ENCODE measurements around the gene DIP2C.
"Not testable (repeated sequence)": the region's sequence is repeated elsewhere in the genome, so short reads cannot be mapped to it uniquely, and the experiment has no call there.

The DIP2C gene

DNA sequence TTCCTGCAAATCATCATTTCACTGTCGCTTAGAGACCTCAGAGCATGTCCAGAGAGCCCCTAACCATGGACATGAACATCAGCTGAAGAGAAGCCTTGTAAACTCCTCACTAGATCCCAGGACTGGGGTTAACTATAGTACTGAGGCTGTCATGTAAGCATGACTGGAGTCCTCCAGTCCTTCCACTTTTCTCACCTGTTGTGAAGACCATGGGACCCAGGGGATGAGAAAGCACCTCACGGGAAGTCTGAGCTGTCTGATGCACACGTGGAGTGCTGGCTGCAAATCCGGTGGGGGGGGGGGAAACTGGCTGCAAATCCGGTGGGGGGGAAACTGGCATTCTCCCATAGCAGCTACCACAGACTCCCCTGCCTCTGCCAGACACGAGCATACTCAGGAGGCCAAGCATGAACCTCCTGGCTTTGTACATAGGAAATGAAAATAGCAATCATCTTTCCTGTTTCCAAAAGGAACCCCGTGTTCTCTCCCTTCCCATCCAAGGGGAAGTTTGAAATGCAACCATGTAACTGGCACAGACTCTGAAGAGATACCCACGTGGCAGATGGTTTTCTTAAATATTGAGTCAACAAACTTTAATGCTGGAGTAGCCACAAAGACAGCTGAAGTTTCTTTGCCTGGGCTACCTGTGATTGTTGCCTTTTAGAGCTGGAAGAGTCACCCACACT, 292.8 kb downstream of the DIP2C start:
- no peak for DNase-seq

DNA sequence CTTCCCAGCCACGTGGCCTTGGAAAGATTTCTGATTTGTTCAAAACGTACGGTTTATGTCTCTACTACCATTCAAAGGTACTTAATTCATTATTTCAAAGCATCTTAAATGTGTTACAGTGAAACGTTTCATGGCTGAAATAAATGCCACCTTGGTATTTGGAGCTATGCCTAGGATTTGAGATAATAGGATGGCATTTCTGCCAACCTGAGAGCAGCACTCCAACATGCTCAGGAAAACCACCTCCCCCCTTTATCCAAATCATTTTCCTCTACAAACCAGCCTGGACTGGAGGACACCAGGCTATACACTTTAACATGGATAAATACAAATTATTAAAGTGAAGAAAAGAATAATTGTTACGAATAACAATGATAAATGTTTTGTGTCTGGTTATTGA, 293.4 kb downstream of the DIP2C start:
- DNase-seq: no peak

DNA sequence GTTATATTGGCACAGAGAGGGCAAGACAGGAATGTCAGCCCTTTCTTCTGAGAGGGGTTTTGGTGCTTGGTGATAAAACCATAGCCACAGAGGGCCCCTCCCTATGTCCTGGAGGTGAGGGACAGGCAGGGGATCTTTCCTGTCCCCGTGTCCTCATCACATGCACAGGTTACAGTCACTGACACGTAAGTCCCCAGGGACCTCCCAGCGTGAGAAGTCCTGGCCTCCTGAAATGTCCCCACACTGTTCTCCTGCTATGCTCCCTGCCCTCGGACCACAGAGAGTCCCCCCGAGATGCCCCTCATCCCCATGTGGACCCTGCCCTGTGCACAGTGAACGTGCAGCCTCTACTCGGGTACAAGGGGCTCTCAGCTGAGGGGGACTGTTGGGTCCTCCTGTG, 293.8 kb downstream of the DIP2C start:
- DNase-seq: no peak

DNA sequence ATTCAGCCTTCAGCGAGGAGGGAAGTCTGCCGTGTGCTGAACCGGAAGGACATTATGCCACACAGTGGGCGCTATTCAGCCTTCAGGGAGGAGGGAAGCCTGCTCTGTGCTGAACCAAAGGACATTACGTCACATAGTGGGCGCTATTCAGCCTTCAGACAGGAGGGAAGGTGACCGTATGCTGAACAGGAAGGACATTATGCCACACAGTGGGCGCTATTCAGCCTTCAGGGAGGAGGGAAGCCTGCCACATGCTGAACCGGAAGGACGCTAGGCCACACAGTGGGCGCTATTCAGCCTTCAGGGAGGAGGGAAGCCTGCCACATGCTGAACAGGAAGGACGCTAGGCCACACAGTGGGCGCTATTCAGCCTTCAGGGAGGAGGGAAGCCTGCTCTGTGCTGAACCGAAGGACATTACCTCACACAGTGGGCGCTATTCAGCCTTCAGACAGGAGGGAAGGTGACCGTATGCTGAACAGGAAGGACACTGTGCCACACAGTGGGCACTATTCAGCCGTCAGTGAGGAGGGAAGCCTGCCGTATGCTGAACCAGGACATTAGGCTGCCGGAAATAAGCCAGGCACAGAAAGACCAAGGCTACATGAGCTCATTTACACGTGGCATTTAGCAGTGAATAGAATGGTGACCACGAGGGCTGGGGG, 294.9 kb downstream of the DIP2C start:
- not testable (repeated sequence) for DNase-seq

DNA sequence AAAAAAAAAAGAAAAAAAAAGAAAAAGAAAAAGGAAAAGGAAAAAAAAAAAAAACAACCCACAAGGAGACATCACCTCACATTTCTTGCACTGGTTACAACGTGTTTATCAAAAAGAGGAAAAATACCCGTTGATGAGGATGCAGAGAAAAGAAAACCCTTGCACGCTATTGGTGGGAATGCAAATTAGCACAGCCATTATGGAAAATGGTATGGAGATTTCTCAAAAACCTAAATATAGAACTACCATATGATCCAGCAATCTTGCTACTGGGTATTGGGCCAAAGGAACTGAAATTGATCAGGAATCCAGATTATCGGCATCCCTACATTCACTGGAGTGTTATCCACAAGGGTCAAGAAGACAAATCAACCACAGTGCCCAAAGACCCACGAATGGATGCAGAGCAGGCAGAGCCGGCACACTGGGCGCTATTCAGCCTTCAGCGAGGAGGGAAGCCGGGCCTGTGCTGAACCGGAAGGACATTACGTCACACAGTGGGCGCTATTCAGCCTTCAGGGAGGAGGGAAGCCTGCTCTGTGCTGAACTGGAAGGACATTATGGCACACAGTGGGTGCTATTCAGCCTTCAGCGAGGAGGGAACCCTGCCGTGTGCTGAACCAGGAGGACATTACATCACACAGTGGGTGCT, 295.6 kb downstream of the DIP2C start:
- no peak for DNase-seq

DNA sequence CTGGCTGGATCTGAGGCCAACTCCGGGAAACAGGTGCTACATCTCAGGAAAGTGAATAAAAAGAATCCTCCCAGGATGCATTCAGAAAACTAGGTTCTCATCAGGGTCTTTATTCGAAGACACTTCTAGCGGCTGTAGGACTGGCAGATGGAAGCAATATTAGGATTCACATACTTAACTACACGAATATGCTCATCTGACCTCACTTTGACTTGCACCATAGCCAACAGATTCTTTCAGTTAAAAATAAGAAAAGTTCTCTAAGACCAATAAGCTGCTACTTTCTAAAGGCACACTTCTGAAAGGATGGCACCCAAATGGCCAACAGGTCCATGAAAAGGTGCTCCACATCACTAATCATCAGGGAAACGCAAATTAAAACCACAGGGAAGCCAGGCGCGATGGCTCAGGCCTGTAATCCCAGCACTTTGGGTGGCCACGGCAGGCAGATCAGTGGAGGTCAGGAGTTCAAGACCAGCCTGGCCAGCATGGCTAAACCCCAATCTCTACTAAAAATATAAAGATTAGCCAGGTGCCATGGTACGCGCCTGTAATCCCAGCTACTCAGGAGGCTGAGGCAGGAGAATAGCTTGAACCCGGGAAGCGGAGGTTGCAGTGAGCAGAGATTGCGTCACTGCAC, 296.2 kb downstream of the DIP2C start:
- no peak for DNase-seq

DNA sequence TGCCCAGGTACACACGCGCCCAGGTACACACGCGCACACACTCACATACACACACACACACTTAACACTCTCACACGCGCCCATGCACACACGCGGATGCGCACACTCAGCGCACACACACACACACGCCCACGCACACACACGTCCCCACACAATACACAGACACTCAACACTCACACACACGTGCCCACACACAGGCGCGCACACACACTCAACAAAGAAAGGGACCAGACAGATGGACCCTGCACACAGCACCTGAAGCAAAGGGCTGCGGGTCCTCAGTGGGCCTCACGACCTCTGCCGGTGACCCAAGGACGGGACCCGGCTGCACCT, 296.8 kb downstream of the DIP2C start:
- no peak for DNase-seq

DNA sequence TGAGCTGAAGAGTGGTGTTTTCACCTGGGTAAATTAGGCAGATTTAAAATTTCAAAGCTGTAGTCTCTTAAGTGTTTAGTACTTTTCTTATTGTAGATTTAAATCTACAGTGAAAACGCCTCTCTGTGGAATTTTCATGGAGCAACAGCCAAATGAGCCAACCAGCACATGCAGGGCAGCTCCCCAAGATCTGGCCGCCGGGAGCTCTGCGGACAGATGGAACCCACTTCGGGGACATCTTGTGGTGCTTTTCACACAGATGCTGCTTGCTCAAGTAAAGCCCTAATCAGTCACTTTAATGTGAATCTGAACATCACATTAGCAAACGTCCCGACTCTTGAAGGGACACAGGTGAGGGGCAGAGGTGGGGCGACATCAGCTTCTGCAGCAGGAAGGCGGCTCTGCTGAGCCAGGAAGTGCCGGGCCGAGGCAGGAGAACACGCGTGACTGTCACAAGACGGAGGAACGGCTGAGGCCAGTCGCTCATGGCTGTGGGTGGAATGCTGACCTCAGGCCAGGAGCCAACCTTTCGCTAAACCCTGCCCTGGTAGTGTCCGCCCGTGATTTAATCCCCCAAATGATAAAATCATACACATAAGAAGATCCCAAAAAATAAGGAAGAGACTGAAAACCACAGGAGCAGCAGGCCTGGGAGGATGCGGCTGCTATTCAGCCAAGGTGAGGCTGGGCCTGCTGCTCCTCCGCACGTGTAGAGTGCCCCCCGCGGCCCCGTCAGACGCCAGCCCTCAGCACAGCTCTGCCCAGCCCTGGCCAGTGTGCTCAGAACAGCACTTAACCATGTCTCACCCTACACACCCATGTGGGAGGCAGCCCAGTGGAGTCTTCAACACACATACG, 297.4 kb downstream of the DIP2C start:
- DNase-seq: no peak

DNA sequence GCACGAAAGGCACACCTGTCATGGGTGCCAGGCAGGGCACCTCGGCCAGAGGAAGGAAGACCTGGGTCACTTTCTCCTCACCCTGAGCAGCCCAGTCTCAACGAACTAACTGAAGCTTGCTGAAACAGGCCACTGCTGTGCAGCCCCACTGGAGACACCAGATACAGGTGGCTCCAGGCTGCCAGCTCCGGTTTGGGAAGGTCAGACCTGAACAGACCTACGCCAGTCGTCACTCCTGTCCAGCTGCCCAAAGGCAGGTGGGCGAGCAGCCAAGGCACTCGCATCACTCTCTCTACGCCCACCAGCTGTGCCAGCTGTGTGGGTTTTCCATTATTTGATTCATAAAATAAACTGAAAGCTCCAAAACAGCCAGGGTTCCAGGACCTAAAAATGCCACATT, 298.2 kb downstream of the DIP2C start:
- no peak for DNase-seq

DNA sequence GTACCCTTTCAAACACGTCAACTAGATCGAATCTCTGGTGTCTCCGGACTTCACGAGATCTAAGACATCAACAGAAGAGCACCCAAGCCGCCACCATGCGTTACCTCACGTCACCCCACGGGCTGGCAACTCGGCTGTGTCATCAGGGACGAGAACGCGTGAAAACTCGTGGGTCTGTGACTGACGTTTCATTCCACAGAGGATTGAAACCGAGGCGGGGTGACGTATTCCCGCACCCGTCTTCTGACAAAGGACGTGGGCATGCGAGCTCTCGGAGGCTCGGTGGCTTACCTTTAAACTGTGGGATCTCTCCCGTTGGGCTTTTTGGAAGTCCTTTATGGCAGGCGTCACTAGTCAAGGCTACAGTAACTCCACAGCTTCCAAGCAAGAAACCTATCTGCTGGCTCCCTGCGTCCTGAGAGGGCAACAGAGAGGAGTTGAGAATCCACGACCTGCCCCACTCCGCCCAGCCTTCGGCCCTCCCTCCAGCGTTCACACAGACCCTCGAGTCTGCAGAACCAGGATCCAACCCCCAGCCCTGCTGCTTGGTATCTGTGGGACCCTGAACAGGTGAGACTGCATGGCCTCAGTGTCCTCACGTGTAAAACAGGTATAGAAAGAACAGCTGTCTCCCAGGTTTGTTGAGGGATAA, 298.9 kb downstream of the DIP2C start:
- no peak for DNase-seq

DNA sequence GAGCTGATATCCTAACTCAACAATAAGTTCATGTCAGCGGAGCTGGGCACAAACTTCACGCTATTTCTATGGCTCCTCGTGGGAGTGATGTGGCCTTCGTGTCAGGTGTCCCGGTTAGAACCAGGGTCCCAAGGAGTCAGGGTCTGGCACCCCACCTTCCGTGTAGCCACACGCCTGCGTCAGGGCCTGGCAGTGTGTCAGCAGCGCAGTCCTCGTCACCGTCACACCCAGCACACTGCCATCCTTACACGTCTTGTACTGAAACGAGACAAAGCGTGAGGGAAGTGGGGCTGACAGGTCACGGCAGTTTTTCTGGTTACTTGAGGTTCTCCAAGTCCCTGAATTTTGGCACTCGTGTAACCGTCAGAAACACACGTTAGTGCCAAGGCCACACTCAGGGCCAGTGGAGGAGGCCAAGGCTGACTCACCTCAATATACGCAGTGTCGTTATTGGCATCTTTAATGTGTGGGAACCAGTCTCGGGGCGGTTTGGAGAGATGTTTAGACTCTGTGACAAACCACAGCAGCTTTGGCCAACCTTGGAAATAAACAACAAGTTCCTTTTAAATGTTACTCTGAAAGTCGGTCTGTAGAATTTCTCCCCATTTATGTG, 299.5 kb downstream of the DIP2C start:
- no peak for DNase-seq

DNA sequence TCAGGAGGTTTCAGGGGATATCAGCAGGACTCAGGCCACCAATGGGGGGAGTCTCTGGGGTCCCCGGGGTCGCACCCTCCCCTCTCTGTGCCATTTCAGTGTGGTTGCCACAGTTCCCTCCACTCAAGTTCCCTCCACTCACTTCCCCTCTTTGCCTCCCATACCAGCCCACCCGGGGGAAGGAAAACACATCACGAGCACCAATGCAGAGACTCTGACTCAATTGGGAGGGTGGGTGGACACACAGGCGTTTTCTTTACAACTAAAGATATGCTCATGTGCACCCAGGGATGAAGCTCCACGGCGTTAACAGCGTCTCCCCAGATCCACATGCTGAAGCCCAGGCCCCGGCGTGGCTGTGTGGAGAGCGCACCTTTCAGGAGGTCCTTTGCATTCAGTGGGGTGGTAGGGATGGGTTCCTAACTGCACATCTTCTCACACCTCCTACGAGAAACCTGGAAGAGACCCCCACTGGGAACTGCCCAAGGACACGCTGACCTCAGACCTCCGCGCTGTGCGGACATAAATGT, 300.1 kb downstream of the DIP2C start:
- no peak for DNase-seq

DNA sequence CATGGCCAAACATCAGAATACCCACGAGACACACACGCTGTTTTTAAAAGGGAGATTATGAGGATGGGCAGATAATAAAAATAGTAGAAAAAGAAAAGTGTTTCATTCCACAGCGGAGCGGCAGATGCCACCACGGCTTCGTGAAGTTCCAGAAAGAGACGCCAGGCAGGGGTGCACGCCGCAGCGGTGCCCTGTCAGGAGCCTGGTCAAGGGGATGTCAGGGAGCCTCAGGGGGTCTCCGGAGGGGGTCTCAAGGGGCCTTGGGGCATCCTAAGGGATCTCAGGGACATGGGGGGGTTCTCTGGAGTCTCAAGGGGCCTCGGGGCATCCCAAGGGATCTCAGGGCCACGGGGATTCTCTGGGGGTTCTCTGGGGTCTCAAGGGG, 300.8 kb downstream of the DIP2C start:
- DNase-seq: no peak

DNA sequence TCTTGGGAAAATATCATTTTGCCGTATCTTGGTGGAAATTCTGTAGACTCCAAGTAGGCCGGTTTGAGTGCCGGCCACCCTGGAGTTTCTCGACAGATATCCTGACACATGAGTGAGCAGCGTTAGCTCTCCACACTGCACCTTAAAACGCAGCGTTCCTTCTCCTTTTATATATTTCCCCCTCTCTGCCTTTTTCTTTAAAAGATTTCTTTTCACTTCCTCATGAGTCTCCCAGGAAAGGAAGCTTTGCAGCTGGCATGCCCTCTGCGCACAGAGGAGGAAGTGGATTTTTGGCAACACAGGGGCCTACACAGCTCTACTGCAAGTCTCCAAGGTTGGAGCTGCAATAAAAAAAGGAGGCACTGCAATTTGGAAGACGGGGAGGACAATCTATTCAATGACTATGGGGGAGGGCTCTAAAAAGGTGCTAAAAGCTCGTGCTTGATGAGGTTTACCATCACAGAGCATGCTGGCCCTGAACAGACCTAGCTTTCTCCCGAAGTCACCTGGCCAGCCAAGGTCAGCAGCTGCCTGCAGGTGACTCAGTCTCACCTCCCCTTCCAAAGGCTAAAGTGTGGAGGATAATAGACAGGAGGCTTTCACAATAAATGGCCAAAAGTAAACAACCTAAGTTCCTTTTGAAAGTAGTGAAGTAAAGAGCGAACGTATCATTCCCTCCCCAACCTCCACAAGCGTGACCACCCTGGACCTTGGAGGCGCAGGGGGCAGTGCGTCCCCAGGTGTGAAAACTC, 301.4 kb downstream of the DIP2C start:
- no peak for DNase-seq

DNA sequence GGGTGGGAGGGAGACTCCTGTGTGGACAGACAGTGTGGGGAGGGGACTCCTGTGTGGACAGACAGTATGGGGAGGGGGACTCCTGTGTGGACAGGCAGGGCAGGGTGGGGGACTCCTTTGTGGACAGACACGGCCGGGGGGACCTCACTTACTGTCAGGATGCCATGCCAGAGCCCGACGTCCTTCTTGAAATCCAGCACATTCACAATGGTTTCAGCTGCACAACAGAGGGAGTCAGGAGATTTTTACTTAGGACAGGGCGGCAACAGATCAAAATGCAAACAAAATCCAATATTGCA, 301.9 kb downstream of the DIP2C start:
- no peak for DNase-seq

DNA sequence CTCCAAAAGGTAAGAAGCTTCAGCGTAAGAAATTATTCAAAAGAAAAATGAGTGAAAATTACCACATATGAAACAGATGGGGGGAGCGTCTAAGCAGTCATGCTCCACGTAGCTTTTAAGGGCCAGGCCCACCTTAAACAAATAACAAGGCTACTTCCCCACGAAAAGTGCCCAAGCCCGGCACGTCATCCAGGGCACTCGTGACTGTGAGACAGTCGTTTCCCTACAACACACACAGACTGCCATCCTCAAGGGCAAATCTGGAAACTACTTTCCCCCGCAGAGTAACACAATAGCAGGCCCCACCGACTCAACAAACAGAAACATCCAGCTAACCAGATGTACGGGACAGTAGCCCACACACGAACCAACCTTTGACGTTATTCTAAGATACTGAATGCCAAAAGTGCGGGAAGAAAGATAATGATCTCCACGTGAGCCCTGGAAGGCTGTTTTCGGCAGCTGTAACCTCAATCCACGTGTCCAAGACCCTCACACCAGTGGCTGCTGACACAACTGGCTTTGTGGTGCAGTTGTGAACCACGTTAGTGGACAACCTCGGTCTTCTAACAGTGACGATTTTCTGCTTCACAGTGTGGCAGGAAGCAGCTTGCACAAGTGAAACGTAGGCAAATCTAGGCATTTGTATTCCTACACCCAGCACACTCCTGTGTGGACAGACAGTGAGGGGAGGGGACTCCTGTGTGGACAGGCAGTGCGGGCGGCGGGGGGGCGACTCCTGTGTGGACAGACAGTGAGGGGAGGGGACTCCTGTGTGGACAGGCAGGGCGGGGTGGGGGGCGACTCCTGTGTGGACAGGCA, 302.5 kb downstream of the DIP2C start:
- DNase-seq: no peak

DNA sequence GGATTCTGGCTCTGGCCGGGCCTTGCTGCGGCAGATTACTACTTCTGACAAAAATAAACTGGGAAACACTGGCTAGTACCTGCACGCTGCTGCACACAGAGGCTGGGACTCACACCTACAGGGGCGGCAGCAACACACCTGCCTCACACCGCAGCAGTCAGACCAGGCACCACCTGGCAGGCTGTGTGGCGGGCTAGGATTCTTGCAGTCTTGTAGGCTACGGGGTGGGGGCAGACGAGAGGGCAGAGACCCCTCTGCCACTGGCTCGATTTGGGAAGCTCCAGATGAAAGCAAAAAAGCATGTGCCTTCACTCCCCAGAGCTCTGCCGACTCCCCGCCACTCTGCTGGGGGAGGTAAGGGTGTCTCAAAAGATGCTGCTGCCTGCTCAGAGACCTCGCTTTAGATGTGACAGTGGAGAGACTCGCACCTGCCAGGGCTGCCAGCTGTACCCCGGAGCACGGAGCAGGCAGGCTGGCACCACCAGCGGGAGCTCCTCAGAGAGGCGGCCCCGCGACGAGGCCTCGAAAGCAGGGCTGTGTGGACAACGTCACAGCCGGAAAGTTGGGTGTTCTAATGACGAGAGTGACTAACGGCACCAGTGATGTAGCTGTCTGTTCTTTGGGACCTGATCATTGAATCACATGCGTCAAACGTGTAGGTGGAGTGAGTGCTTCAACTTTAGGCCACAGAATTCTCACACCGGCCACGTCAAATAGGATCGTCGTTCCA, 303.7 kb downstream of the DIP2C start:
- DNase-seq: no peak

DNA sequence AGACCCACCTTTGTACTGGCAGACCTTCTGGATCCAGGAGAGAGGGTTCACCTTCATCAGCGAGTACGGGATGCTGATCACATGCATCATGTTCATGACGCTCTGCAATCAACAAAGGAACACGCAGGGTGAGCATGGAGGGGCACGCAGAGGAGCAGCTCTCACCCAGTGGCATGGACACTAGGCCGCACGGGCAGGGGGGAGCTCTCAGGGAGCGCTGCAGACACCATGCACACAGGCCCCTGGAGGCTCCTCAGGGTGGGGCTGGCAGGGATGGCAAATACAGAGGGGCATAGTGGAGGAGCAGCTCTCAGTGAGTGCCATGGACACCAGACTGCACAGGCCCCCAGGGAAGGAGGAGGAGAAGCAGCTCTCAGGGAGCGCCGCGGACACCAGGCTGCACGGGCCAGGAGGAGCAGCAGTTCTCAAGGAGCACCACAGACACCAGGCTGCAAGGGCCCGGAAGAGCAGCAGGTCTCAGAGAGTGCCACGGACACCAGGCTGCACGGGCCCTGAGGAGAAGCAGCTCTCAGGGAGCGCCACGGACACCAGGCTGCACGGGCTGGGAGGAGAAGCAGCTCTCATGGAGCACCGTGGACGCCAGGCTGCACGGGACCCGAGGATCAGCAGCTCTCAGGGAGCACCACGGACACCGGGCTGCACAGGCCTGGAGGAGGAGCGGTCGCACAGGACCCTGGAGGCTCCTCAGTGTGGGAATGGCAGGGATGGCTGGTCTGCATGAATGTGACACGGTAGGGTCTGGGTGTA, 304.7 kb downstream of the DIP2C start:
- DNase-seq: no peak

DNA sequence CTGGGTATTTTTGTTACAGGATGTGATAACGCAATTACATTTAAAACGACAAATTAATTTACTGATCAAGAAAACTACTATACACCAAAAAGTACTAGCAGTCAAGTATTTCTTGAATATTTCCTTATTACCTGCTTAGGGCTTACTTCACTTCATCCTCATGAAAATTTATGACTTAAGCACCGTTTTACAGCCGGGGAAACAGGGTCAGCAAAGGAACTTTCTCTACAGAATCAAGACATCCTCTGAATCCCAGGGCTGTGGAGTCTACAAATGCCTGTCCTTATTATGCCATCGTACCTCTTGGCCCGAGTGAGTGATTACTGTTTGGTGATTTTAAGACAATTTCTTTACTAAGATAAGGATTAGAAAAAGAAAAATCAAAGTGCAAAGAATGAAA, 305.9 kb downstream of the DIP2C start:
- DNase-seq: no peak
